ENCODE data around the gene ZFP42.

DNA sequence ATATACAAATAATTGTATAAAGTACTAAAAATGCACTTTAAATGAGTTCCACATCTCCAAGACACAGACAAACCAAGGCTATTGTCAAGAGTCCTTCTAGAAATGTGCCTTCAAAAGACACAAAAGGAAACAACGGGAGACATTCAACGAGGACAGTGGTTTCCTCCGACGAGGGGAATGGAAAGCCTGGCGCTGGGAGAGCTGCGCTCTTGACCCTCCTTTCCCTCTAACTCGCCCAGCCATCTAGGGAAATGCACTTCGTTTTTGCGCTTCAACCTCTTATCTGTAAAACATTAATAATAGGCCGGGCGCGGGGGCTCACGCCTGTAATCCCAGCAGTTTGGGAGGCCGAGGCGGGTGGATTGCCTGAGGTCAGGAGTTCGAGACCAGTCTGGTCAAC, 37.0 kb downstream of the ZFP42 start:
- TF ChIP-seq, protein P1, sequence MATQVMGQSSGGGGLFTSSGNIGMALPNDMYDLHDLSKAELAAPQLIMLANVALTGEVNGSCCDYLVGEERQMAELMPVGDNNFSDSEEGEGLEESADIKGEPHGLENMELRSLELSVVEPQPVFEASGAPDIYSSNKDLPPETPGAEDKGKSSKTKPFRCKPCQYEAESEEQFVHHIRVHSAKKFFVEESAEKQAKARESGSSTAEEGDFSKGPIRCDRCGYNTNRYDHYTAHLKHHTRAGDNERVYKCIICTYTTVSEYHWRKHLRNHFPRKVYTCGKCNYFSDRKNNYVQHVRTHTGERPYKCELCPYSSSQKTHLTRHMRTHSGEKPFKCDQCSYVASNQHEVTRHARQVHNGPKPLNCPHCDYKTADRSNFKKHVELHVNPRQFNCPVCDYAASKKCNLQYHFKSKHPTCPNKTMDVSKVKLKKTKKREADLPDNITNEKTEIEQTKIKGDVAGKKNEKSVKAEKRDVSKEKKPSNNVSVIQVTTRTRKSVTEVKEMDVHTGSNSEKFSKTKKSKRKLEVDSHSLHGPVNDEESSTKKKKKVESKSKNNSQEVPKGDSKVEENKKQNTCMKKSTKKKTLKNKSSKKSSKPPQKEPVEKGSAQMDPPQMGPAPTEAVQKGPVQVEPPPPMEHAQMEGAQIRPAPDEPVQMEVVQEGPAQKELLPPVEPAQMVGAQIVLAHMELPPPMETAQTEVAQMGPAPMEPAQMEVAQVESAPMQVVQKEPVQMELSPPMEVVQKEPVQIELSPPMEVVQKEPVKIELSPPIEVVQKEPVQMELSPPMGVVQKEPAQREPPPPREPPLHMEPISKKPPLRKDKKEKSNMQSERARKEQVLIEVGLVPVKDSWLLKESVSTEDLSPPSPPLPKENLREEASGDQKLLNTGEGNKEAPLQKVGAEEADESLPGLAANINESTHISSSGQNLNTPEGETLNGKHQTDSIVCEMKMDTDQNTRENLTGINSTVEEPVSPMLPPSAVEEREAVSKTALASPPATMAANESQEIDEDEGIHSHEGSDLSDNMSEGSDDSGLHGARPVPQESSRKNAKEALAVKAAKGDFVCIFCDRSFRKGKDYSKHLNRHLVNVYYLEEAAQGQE (IDR thresholded peaks at IDR 0.05; ENCODE audit: insufficient replicate concordance, low read depth), result no peak
- TF ChIP-seq, protein P2, sequence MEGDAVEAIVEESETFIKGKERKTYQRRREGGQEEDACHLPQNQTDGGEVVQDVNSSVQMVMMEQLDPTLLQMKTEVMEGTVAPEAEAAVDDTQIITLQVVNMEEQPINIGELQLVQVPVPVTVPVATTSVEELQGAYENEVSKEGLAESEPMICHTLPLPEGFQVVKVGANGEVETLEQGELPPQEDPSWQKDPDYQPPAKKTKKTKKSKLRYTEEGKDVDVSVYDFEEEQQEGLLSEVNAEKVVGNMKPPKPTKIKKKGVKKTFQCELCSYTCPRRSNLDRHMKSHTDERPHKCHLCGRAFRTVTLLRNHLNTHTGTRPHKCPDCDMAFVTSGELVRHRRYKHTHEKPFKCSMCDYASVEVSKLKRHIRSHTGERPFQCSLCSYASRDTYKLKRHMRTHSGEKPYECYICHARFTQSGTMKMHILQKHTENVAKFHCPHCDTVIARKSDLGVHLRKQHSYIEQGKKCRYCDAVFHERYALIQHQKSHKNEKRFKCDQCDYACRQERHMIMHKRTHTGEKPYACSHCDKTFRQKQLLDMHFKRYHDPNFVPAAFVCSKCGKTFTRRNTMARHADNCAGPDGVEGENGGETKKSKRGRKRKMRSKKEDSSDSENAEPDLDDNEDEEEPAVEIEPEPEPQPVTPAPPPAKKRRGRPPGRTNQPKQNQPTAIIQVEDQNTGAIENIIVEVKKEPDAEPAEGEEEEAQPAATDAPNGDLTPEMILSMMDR (IDR thresholded peaks at IDR 0.05; ENCODE audit: insufficient read depth, low read length), result no peak
